Vagina (tissue), 2 donors: ENCODE measurements around the gene UQCRC1.

Experiments
- CTCF ChIP-seq, 3 experiments: fragments of 450-650 bp in 2 of 3; fragments of 200-600 bp in 1 of 3; sonication (generic) in 1 of 3; IDR thresholded peaks; one replicate each; pipeline ENCODE4 v1.5.1; 2017 to 2019; ENCODE audit warnings: antibody characterized with exemption in 3 of 3, mild to moderate bottlenecking in 2 of 3, moderate library complexity in 2 of 3
- POLR2A ChIP-seq, 2 donors: fragments of 450-650 bp; IDR thresholded peaks; one replicate each; pipeline ENCODE4 v1.6.1; 2017; ENCODE audit warnings: antibody characterized with exemption in 2 of 2, mild to moderate bottlenecking in 2 of 2, moderate library complexity in 2 of 2
- POLR2AphosphoS5 ChIP-seq, 2 donors: sonication (generic); formaldehyde crosslinking; IDR thresholded peaks; one replicate each; pipeline ENCODE4 v1.9.0; 2017; ENCODE audit warnings: antibody characterized with exemption in 2 of 2, mild to moderate bottlenecking in 2 of 2, low read depth in 1 of 2; ENCODE audit not compliant: insufficient read depth in 1 of 2

- TF ChIP-seq CTCF (IDR thresholded peaks at IDR 0.05): no peak
- TF ChIP-seq POLR2A (IDR thresholded peaks at IDR 0.05): no peak
- TF ChIP-seq POLR2AphosphoS5 (IDR thresholded peaks at IDR 0.05; ENCODE audit: insufficient read depth in 1 of 2, low read depth in 1 of 2): no peak
Measured at GRCh38 chr3:48592519-48593087, 16.8 kb downstream of the UQCRC1 start.
